ENCODE measurements around the gene TMEM187. TPM values are rescaled to one million over a fixed set of nuclear protein-coding genes. Genes with fewer than 3 reads are reported as not detected.

TMEM187 gene
- total and polyA plus RNA-seq, 2 donors (not counting 3 experiments of a cell fraction or from before 2014, with no cell fraction given) = 2.6 to 15.7 TPM

DNA sequence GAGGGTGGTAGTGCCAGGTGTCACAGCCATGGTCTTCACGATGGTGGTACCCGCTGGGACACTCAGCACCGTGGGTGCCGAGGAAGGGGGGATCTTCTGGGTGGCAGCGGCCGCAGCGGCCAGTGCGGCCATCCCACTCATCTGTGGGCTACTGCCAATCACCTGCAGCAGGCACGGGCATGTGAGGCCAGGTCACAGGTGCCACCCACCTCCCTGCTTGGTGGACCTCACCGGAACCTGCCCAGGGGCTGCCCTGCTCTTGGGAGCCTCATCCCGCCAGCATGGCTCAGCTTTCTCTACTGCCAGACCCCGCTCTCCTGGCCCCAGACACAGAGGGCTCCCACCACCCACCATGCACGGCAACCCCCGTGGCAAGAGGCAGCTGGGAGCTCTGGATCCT lies 13.9 kb upstream of the TMEM187 start:
- CTCF ChIA-PET = interaction anchor here (1.6 kb wide), 1 partner anchor 12 kb away, joined by 6 read pairs; no protein-coding TSS in a partner anchor
- BruUV-seq (replicated peaks) = no TSS peak
- no peaks in the 10 kb centered on the region for H3K4me1 ChIP-seq (ENCODE audit: control insufficient read depth, extremely low read depth, insufficient read depth, low read length)
- no peak overlapping the region for H3K4me3 ChIP-seq (replicated peaks in 1 of 3; ENCODE audit: insufficient read depth in 1 of 3, low read depth in 1 of 3, low read length in 3 of 3)
- dilution Hi-C loops (cut with MboI; ENCODE audit: extremely low pct_ligation_motif_present, low sequenced_read_pairs) = no loop called here
- intact Hi-C loops (cut with micrococcal nuclease) = no loop called here
- POLR2A ChIA-PET = no interaction called here
- H3K79me2 ChIP-seq (ENCODE audit: control insufficient read depth, insufficient read depth, low read length) = peaks cover 10% of the 10 kb centered on the region
- DNase-seq (ENCODE audit: low read depth, low spot score) (no peak), FAIRE-seq (no peak)
- H3K9me1 ChIP-seq (replicated peaks; ENCODE audit: control insufficient read depth, extremely low read depth, insufficient read depth, low read length) = no peaks in the 10 kb centered on the region
- no peaks in the 10 kb centered on the region for H3K27me3 ChIP-seq (ENCODE audit: control insufficient read depth in 2 of 2, insufficient read depth in 2 of 2, low read length in 2 of 2)
- H3K9ac ChIP-seq (replicated peaks; ENCODE audit: extremely low read depth, insufficient read depth, low read length) = no peak overlapping the region
- H2AFZ ChIP-seq (ENCODE audit: low read depth, low read length) = no peak overlapping the region
- H3K9me3 ChIP-seq (replicated peaks; ENCODE audit: control insufficient read depth, insufficient read depth, low read length) = no peaks in the 10 kb centered on the region
- no peak overlapping the region for H3K4me2 ChIP-seq (ENCODE audit: insufficient read depth, low read length)
- no peak overlapping the region for H3K27ac ChIP-seq (ENCODE audit: insufficient read depth, low read depth, low read length)
- H3K36me3 ChIP-seq (ENCODE audit: control insufficient read depth in 2 of 2, extremely low read depth in 1 of 2, insufficient read depth in 2 of 2, low read length in 2 of 2) = peaks cover 14 to 74% of the 10 kb centered on the region in 2 experiments
- TF ChIP-seq, protein P1, sequence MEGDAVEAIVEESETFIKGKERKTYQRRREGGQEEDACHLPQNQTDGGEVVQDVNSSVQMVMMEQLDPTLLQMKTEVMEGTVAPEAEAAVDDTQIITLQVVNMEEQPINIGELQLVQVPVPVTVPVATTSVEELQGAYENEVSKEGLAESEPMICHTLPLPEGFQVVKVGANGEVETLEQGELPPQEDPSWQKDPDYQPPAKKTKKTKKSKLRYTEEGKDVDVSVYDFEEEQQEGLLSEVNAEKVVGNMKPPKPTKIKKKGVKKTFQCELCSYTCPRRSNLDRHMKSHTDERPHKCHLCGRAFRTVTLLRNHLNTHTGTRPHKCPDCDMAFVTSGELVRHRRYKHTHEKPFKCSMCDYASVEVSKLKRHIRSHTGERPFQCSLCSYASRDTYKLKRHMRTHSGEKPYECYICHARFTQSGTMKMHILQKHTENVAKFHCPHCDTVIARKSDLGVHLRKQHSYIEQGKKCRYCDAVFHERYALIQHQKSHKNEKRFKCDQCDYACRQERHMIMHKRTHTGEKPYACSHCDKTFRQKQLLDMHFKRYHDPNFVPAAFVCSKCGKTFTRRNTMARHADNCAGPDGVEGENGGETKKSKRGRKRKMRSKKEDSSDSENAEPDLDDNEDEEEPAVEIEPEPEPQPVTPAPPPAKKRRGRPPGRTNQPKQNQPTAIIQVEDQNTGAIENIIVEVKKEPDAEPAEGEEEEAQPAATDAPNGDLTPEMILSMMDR (IDR thresholded peaks at IDR 0.05; ENCODE audit: extremely low read depth in 1 of 2, insufficient read depth in 1 of 2, low read depth in 1 of 2, low read length in 2 of 2) = no peak
- TF ChIP-seq, protein P2, sequence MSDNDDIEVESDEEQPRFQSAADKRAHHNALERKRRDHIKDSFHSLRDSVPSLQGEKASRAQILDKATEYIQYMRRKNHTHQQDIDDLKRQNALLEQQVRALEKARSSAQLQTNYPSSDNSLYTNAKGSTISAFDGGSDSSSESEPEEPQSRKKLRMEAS (IDR thresholded peaks at IDR 0.05; ENCODE audit: insufficient read depth, insufficient read length) = no peak
- TF ChIP-seq GATA2 (IDR thresholded peaks at IDR 0.05; ENCODE audit: insufficient read depth, insufficient read length, low read depth, low read length) (no peak), POLR2A (IDR thresholded peaks at IDR 0.05; ENCODE audit: low read depth, low read length) (no peak), POLR2AphosphoS5 (IDR thresholded peaks at IDR 0.05; ENCODE audit: insufficient read depth, low read depth, low read length) (no peak), MYC (IDR thresholded peaks at IDR 0.05; ENCODE audit: low read depth, low read length) (no peak), JUN (IDR thresholded peaks at IDR 0.05; ENCODE audit: borderline replicate concordance, insufficient read depth, insufficient read length, low read depth) (no peak), EZH2 (IDR thresholded peaks at IDR 0.05; ENCODE audit: borderline replicate concordance, low read depth, low read length, severe bottlenecking) (no peak), FOS (IDR thresholded peaks at IDR 0.05; ENCODE audit: borderline replicate concordance, insufficient read depth, low read length) (no peak)
- H4K20me1 ChIP-seq (replicated peaks; ENCODE audit: control insufficient read depth, extremely low read depth, insufficient read depth, low read length) = no peaks in the 10 kb centered on the region

Data from endothelial cell of umbilical vein (primary cell).